Measurements from ENCODE around the gene POLD2.
"Not testable (repeated sequence)": the region's sequence is repeated elsewhere in the genome, so short reads cannot be mapped to it uniquely, and the experiment has no call there.

POLD2 gene

GRCh38 chr7:44131173-44132029, 8.1 kb upstream of the POLD2 start:
- DNase-seq (no peak), ATAC-seq (peak; percentile 64)
- Mint-ChIP-seq H3K27me3 (no peaks in the 10 kb centered on the region), H3K4me3 (no peak overlapping the region), H3K9me3 (no peaks in the 10 kb centered on the region), H3K27ac (no peak overlapping the region), H3K4me1 (no peaks in the 10 kb centered on the region)

DNA sequence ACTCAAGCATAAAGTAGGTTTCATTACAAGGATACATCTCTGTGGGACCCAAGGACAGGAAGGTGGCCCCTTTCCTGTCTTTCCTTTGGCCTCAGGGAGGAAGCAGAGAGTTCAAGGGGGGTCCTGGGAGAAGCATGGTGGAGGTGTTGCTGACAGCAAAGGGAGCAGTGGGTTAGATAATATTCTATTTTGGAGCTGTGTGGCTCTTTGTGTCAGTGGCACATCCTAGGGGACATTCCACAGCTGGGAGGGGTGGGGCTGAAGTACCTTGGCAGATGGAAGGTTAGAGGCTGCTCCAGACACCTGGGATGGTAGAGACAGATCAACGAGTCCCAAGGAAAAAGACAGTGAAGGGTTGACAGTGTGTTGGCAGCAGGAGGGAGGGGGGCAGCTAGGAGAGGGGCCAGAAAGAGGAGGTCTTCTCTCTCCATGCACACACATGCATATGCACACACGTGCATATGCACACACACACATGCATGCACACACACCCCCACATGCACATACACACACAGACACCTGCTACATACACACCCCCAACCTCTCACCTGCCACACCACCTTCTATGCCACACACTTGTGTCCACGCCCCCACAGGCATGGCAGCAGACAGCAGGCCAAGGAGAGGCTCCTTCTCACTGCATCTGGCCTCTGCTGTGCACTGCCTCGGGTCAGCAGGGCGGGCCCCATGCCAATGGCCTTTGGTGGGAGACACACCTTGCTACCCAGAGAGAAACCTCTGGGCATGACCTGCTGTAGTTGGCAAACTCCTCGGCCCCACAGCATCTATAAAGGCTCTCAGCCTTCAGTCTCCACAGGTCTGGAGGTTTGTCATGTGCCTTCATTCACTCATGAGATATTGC, 5.6 kb upstream of the POLD2 start:
- no peaks in the 10 kb centered on the region for H3K27me3 Mint-ChIP-seq
- ATAC-seq (no peak), DNase-seq (no peak)
- no peak overlapping the region for H3K4me3 Mint-ChIP-seq
- peaks cover 5% of the 10 kb centered on the region for H3K4me1 Mint-ChIP-seq
- H3K9me3 Mint-ChIP-seq: no peaks in the 10 kb centered on the region
- no peak overlapping the region for H3K27ac Mint-ChIP-seq

DNA sequence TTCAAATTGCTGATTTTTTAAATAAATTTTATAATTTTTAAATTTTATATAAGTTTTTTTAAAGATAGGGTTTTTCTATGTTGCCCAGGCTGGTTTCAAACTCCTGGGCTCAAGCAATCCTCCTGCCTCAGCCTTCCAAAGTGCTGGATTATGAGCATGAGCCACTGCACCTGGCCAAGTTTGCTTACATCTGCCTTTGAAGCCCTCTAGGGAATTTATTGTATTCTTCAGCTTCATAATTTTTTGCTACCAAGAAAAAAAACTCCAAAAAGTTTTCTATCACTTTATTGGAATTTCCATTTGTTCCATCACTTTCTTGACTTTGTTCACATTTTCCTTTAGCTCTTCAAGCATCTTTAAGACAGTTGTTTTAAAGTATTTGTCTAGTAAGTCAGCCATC, 3.8 kb upstream of the POLD2 start:
- H3K4me3 Mint-ChIP-seq: no peak overlapping the region
- peaks cover 15% of the 10 kb centered on the region for H3K4me1 Mint-ChIP-seq
- H3K27ac Mint-ChIP-seq: no peak overlapping the region
- H3K27me3 Mint-ChIP-seq: no peaks in the 10 kb centered on the region
- ATAC-seq: no peak
- no peaks in the 10 kb centered on the region for H3K9me3 Mint-ChIP-seq
- DNase-seq: no peak

GRCh38 chr7:44126574-44126973, 3.2 kb upstream of the POLD2 start:
- H3K27ac Mint-ChIP-seq, ATAC-seq, H3K4me3 Mint-ChIP-seq, H3K27me3 Mint-ChIP-seq, H3K9me3 Mint-ChIP-seq, DNase-seq: not testable (repeated sequence)
- peaks cover 21% of the 10 kb centered on the region for H3K4me1 Mint-ChIP-seq

- no peak overlapping the region for H3K27ac Mint-ChIP-seq
- DNase-seq (no peak), ATAC-seq (no peak)
- no peaks in the 10 kb centered on the region for H3K9me3 Mint-ChIP-seq
- H3K4me3 Mint-ChIP-seq: no peak overlapping the region
- H3K27me3 Mint-ChIP-seq: no peaks in the 10 kb centered on the region
- peaks cover 38% of the 10 kb centered on the region for H3K4me1 Mint-ChIP-seq
Observed at GRCh38 chr7:44124822-44125202, 1.5 kb upstream of the POLD2 start.

GRCh38 chr7:44122529-44122928, 819 bp downstream of the POLD2 start:
- Mint-ChIP-seq H3K4me1 (peaks cover 59% of the 10 kb centered on the region), H3K9me3 (no peaks in the 10 kb centered on the region), H3K4me3 (peak overlapping the region; percentile 90 to 91), H3K27me3 (no peaks in the 10 kb centered on the region), H3K27ac (peak overlapping the region; percentile 7 to 88)
- DNase-seq (no peak), ATAC-seq (no peak)

DNA sequence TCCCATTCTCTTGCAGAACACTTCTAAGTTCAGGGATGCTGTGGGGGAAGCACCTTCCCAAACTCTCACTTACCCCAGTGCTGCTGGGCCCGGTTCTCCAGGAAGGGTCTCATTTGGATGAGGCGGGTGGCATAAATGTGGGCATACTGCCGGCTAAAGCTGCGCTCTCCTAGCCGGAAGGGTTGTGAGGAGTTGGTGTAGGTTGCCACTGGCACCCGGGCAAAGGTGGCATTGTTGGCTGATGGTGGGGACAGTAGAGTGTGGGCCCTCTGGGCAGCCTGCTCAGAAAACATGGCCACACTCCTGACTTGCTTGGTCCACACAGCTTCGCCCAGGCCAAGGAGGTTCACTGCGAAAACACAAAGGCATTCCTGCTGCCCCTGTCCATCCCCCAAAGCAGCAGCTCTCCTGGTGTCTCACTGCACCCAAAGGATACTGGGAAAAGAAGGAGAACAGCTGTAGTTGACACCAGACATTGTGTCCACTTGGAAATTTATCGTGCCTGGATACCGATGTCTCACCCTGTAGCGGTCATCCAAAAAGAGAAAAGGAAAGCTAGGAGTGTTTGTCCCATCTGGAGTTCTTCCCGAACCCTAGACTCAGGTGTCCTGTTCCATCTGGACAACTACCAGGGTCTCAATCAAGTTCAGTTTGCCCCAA, 1.5 kb downstream of the POLD2 start:
- no peak for DNase-seq
- peak overlapping the region; percentile 90 to 91 for H3K4me3 Mint-ChIP-seq
- H3K27me3 Mint-ChIP-seq: no peaks in the 10 kb centered on the region
- H3K4me1 Mint-ChIP-seq: peaks cover 65% of the 10 kb centered on the region
- no peak for ATAC-seq
- no peaks in the 10 kb centered on the region for H3K9me3 Mint-ChIP-seq
- no peak overlapping the region for H3K27ac Mint-ChIP-seq

GRCh38 chr7:44120395-44120794, 3.0 kb downstream of the POLD2 start:
- Mint-ChIP-seq H3K4me1 (peaks cover 73% of the 10 kb centered on the region), H3K27ac (peak overlapping the region in 1 of 2 donors; percentile 68), H3K9me3 (no peaks in the 10 kb centered on the region), H3K27me3 (no peaks in the 10 kb centered on the region), H3K4me3 (no peak overlapping the region)
- DNase-seq (no peak), ATAC-seq (no peak)

GRCh38 chr7:44119829-44120380, 3.4 kb downstream of the POLD2 start:
- no peak overlapping the region for H3K4me3 Mint-ChIP-seq
- DNase-seq: no peak
- no peaks in the 10 kb centered on the region for H3K27me3 Mint-ChIP-seq
- H3K27ac Mint-ChIP-seq: peak overlapping the region in 1 of 2 donors; percentile 68
- peaks cover 73% of the 10 kb centered on the region for H3K4me1 Mint-ChIP-seq
- no peaks in the 10 kb centered on the region for H3K9me3 Mint-ChIP-seq
- no peak for ATAC-seq

GRCh38 chr7:44117801-44118429, 5.4 kb downstream of the POLD2 start:
- peaks cover 66% of the 10 kb centered on the region for H3K4me1 Mint-ChIP-seq
- H3K9me3 Mint-ChIP-seq: no peaks in the 10 kb centered on the region
- no peak overlapping the region for H3K27ac Mint-ChIP-seq

GRCh38 chr7:44116789-44117666, 6.3 kb downstream of the POLD2 start:
- peaks cover 57% of the 10 kb centered on the region for H3K4me1 Mint-ChIP-seq
- no peak for DNase-seq
- no peaks in the 10 kb centered on the region for H3K9me3 Mint-ChIP-seq
- H3K27me3 Mint-ChIP-seq: no peaks in the 10 kb centered on the region
- H3K27ac Mint-ChIP-seq: peak overlapping the region in 1 of 2 donors; percentile 91
- peak overlapping the region in 1 of 2 donors; percentile 10 for H3K4me3 Mint-ChIP-seq
- ATAC-seq: no peak

More at GRCh38 chr7:44117801-44118429, 5.4 kb downstream of the POLD2 start:
- ATAC-seq: no peak
- H3K27me3 Mint-ChIP-seq: no peaks in the 10 kb centered on the region
- DNase-seq: no peak
- H3K4me3 Mint-ChIP-seq: no peak overlapping the region

DNA sequence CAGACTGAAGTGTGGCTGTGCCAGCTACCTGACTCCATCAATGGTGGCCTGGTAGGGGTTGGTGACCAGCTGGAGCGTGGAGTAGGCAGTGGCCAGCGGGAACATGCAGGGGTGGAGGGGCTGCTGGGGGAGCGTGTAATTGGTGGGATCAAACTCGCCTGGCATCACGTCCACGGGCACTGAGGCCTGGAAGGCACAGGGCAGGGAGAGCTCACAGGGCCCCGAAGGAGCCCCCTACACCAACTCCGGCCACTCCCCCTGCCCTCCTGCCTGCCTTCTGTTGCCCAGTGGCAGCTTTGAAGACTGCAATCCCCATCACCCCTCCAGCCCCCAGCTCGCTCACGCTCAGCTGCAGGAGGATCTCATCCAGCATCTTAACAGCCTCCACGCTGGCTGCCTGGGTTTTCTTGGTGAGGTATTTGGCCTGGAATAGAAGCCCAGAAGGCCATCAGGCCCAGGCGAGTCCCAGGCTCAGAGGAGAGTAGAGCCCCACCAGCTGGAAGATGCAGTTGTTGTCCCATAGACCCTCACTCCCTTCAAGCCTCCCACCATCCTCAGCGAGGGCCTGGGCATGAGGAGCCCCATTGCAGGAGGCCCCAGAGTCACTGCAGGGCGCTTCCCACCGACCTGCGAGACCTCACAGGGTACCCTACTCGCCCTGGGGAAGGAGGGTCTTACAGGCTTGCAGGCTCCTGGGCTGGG, 7.1 kb downstream of the POLD2 start:
- Mint-ChIP-seq H3K27me3 (no peaks in the 10 kb centered on the region), H3K9me3 (no peaks in the 10 kb centered on the region), H3K4me3 (no peak overlapping the region), H3K4me1 (peaks cover 49% of the 10 kb centered on the region), H3K27ac (no peak overlapping the region)
- ATAC-seq: no peak
- DNase-seq: no peak

- ATAC-seq (no peak), DNase-seq (no peak)
- H3K27ac Mint-ChIP-seq: peak overlapping the region in 1 of 2 donors; percentile 71
- peaks cover 34% of the 10 kb centered on the region for H3K4me1 Mint-ChIP-seq
- H3K27me3 Mint-ChIP-seq: no peaks in the 10 kb centered on the region
- no peak overlapping the region for H3K4me3 Mint-ChIP-seq
- H3K9me3 Mint-ChIP-seq: no peaks in the 10 kb centered on the region
Observed at GRCh38 chr7:44114586-44115310, 8.6 kb downstream of the POLD2 start.
